ENCODE results near the gene TBK1.

- no peak for TF ChIP-seq CTCF (IDR thresholded peaks at IDR 0.05)
- no peak for TF ChIP-seq POLR2A (IDR thresholded peaks at IDR 0.05)
Measured at GRCh38 chr12:64501486-64501885, 49.6 kb downstream of the TBK1 start.
